ENCODE measurements around the gene S1PR4. TPM values are rescaled to one million over a fixed set of nuclear protein-coding genes. Genes with fewer than 3 reads are reported as not detected.

The S1PR4 gene
- total RNA-seq, 1 donor from 2014 or later, result 45.3 TPM

Other genes starting within 250 kb of the S1PR4 start
- gene ZNF77, start 233.8 kb upstream of the S1PR4 start, total RNA-seq, result 3.2 and 5.3 TPM in 2 replicates
- gene TLE6, start 201.2 kb upstream of the S1PR4 start, total RNA-seq, result 0.57 and 0.83 TPM in 2 replicates
- 0.78 and 1.1 TPM in 2 replicates for gene TLE2, start 149.5 kb upstream of the S1PR4 start, total RNA-seq
- gene TLE5, start 116.3 kb upstream of the S1PR4 start, total RNA-seq, result 378 and 399 TPM in 2 replicates
- gene GNA11, start 84.4 kb upstream of the S1PR4 start, total RNA-seq, result 4.1 and 5.7 TPM in 2 replicates
- 103 and 109 TPM in 2 replicates for gene GNA15, start 42.7 kb upstream of the S1PR4 start, total RNA-seq
- 112 and 118 TPM in 2 replicates for gene NCLN, start 7.2 kb downstream of the S1PR4 start, total RNA-seq
- gene CELF5, start 45.9 kb downstream of the S1PR4 start, total RNA-seq, result 0.08 and 0.12 TPM in 2 replicates
- 16.8 and 18.7 TPM in 2 replicates for gene NFIC, start 187.8 kb downstream of the S1PR4 start, total RNA-seq